NT2/D1 (cell line): ENCODE measurements around the gene SFXN2.
"Not testable (repeated sequence)": the region's sequence is repeated elsewhere in the genome, so short reads cannot be mapped to it uniquely, and the experiment has no call there.

Experiments
- DNase-seq: peaks from one replicate; pipeline ENCODE4 v3.0.0-alpha.2; 2011; ENCODE audit warnings: low read depth, low spot score
- H3K27me3 ChIP-seq: 2 replicates; pipeline ENCODE4 v1.6.0; 2011; ENCODE audit warnings: mild to moderate bottlenecking; ENCODE audit not compliant: insufficient read length, insufficient read depth
- H3K36me3 ChIP-seq: 2 replicates; pipeline ENCODE4 v1.6.1; 2011; ENCODE audit warnings: mild to moderate bottlenecking, low read length, mixed read lengths; ENCODE audit not compliant: insufficient read depth, insufficient read length
- H3K4me1 ChIP-seq: 2 replicates; pipeline ENCODE4 v1.5.1; 2011; ENCODE audit not compliant: insufficient read depth, insufficient read length
- H3K4me3 ChIP-seq: 2 replicates; pipeline ENCODE4 v1.5.1; 2011; ENCODE audit warnings: low read depth; ENCODE audit not compliant: insufficient read length
- H3K9ac ChIP-seq: 2 replicates; pipeline ENCODE4 v1.6.0; 2011; ENCODE audit warnings: low read depth; ENCODE audit not compliant: insufficient read length
- H3K9me3 ChIP-seq: 2 replicates; pipeline ENCODE4 v1.5.1; 2011; ENCODE audit warnings: mild to moderate bottlenecking, low read length; ENCODE audit not compliant: insufficient read depth
- SUZ12 ChIP-seq: IDR thresholded peaks from 2 replicates; pipeline ENCODE4 v1.6.1; 2011; ENCODE audit not compliant: insufficient read length, insufficient read depth; ENCODE audit errors: extremely low read depth
- YY1 ChIP-seq: IDR thresholded peaks from 2 replicates; pipeline ENCODE4 v1.6.1; 2011; ENCODE audit not compliant: insufficient read length, insufficient read depth
- ZNF274 ChIP-seq: IDR thresholded peaks from 2 replicates; pipeline ENCODE4 v1.6.1; 2011; ENCODE audit warnings: mild to moderate bottlenecking, low read depth, low read length

The SFXN2 gene

GRCh38 chr10:102682981-102683380, 31.5 kb upstream of the SFXN2 start:
- Histone ChIP-seq H3K36me3 (peaks cover 22% of the 10 kb centered on the region), H3K9ac (no peak overlapping the region), H3K4me3 (no peak overlapping the region), H3K4me1 (peaks cover 10% of the 10 kb centered on the region), H3K27me3 (no peaks in the 10 kb centered on the region), H3K9me3 (no peaks in the 10 kb centered on the region)
- no peak for DNase-seq
- TF ChIP-seq YY1 = no peak
- TF ChIP-seq ZNF274 = no peak
- TF ChIP-seq SUZ12 = no peak

- no peaks in the 10 kb centered on the region for H3K9me3 ChIP-seq
- H3K9ac ChIP-seq = no peak overlapping the region
- H3K4me3 ChIP-seq = no peak overlapping the region
- TF ChIP-seq YY1 (no peak), SUZ12 (no peak), ZNF274 (no peak)
- peaks cover 4% of the 10 kb centered on the region for H3K4me1 ChIP-seq
- H3K27me3 ChIP-seq = no peaks in the 10 kb centered on the region
- DNase-seq = no peak
- H3K36me3 ChIP-seq = peaks cover 25% of the 10 kb centered on the region
Observed at GRCh38 chr10:102683736-102684135, 30.7 kb upstream of the SFXN2 start.

DNA sequence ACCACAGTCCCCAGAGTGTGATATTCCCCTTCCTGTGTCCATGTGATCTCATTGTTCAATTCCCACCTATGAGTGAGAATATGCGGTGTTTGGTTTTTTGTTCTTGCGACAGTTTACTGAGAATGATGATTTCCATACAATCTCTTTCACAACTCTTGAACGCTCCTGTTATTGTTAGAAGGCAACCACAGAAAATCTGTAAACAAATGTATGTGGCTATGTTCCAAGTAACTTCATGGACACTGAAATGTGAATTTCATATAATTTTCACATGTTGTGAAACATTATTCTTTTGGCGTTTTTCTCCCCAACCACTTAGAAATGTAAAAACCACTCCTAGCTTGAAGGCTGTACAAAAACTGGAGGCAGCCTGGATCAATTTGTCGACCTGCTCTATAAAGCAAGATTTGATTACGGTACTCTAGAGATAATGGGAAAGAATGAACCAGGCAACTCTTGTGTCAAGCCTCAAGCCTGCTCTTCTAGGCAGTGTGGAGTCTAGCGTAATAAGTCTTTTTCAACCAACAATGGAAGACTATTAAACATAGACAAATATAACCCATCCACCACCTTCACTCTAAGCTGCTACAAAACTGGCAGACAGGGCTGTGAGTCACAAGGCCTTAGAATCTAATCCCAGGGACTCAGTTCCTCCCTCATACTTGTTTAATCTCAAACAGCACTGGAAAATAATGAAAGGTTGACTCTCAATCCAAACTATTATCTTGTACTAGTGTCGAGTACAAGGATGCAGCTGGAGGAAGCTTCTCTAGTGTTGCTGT, 23.0 kb upstream of the SFXN2 start:
- Histone ChIP-seq H3K4me1 (no peaks in the 10 kb centered on the region), H3K4me3 (no peak overlapping the region), H3K9ac (no peak overlapping the region), H3K9me3 (no peaks in the 10 kb centered on the region), H3K36me3 (peaks cover 11% of the 10 kb centered on the region), H3K27me3 (no peaks in the 10 kb centered on the region)
- TF ChIP-seq ZNF274 = no peak
- no peak for TF ChIP-seq YY1
- no peak for TF ChIP-seq SUZ12
- DNase-seq = no peak

DNA sequence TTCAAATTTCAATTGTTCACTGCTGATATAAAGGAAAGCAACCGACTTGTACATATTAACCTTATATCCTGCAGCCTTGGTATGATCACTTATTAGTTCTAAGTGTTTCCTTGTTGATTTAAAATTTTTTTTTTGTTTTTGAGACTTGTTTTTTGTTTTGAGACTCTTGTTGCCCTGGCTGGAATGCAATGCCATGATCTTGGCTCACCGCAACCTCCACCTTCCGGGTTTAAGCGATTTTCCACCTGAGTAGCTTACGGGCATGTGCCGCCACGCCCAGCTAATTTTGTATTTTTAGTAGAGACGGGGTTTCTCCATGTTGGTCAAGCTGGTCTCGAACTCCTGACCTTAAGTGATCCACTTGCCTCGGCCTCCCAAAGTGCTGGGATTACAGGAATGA, 19.0 kb upstream of the SFXN2 start:
- not testable (repeated sequence) for H3K4me3 ChIP-seq, H3K27me3 ChIP-seq, H3K4me1 ChIP-seq, DNase-seq, H3K9ac ChIP-seq, H3K9me3 ChIP-seq
- peaks cover 25% of the 10 kb centered on the region for H3K36me3 ChIP-seq

DNA sequence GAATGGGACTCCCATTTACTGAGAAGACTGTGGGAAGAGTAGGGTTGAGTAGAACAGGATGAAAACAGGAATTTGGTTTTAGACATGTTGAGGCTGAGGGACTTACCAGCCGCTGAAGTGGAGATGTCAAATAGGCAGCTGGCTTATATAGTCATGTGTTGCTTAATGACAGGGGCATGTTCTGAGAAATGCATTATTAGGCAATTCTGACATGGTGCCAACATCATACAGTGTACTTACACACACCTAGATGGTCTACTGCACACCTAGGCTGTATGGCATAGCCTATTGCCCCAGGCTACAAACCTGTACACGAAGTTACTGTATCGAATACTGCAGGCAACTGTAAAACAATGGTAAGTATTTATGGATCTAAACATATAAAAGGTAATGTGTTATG, 17.7 kb upstream of the SFXN2 start:
- H3K27me3 ChIP-seq = no peaks in the 10 kb centered on the region
- H3K9me3 ChIP-seq = no peaks in the 10 kb centered on the region
- no peak overlapping the region for H3K9ac ChIP-seq
- H3K4me3 ChIP-seq = no peak overlapping the region
- peaks cover 25% of the 10 kb centered on the region for H3K36me3 ChIP-seq
- H3K4me1 ChIP-seq = no peaks in the 10 kb centered on the region
- TF ChIP-seq YY1 (no peak), SUZ12 (no peak), ZNF274 (no peak)
- DNase-seq = no peak

DNA sequence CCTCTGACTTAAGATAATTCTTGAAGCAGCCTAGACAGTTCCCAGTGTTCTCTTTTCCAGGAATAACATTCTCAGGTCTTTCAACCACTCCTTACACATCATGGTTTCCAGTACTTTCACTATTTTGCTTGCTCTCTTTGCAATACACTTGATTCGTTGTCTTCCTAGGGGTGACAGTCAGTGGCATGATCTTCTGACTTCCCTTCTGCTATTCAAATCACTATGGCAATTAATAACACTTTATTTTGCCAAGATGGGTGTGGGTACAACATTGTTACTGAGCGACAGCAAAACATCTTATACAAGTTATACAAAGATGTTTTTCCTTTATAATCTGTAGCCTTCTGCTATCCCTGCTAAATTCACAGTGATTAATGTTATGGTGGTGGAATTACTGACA, 15.5 kb upstream of the SFXN2 start:
- H3K4me1 ChIP-seq = no peaks in the 10 kb centered on the region
- H3K9me3 ChIP-seq = no peaks in the 10 kb centered on the region
- no peak overlapping the region for H3K4me3 ChIP-seq
- H3K27me3 ChIP-seq = no peaks in the 10 kb centered on the region
- TF ChIP-seq ZNF274 (no peak), SUZ12 (no peak), YY1 (no peak)
- H3K36me3 ChIP-seq = peaks cover 25% of the 10 kb centered on the region
- no peak for DNase-seq
- no peak overlapping the region for H3K9ac ChIP-seq

DNA sequence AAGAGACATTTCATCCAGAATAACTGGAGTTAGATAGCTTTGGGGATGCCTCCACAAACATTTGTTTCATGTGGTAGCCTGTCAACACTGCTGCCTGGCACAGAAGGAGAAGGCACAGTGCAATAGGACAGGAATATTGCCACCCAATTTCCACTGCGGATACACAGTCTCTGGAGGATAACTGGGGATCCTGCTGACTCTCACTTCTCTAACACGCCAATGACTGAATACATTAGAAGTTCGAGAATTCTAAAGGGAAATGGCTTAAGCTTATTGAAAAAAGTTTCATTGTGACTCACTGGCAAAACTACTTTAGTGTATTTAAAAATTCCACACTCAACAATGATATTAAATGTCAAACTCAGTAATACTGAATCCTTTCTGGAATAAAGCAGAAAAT, 13.2 kb upstream of the SFXN2 start:
- no peak for DNase-seq
- Histone ChIP-seq H3K36me3 (peaks cover 19% of the 10 kb centered on the region), H3K4me3 (no peak overlapping the region), H3K27me3 (no peaks in the 10 kb centered on the region), H3K9me3 (no peaks in the 10 kb centered on the region), H3K9ac (no peak overlapping the region), H3K4me1 (no peaks in the 10 kb centered on the region)
- TF ChIP-seq SUZ12 (no peak), YY1 (no peak), ZNF274 (no peak)
